Esophagus squamous epithelium (tissue), 5 donors: ENCODE measurements around the gene ALKBH3. TPM values are rescaled to one million over a fixed set of nuclear protein-coding genes. Genes with fewer than 3 reads are reported as not detected.

Source experiments
- DNase-seq: peaks from one replicate; lab custom pipeline; 2025; lab: John Stamatoyannopoulos, UW
- H3K27ac ChIP-seq, 4 donors: fragments of 200-600 bp; sonication (generic); one replicate each; pipeline ENCODE4 v1.5.1; 2016 to 2019; ENCODE audit warnings: mild to moderate bottlenecking in 1 of 4
- H3K27me3 ChIP-seq, 4 donors: fragments of 200-600 bp; sonication (generic); 1 replicate in 3 of 4; 2 replicates in 1 of 4; pipeline versions ENCODE4 v1.5.1 to v1.6.0; 2017 to 2021; ENCODE audit warnings: antibody characterized with exemption in 1 of 4
- H3K36me3 ChIP-seq, 3 donors: fragments of 200-600 bp; sonication (generic); one replicate each; pipeline ENCODE4 v1.5.1; 2016 to 2019
- H3K4me1 ChIP-seq, 3 donors: fragments of 200-600 bp; sonication (generic); one replicate each; pipeline ENCODE4 v1.5.1; 2017 to 2019
- H3K4me3 ChIP-seq, 4 donors: fragments of 200-600 bp; sonication (generic); 1 replicate in 3 of 4; 2 replicates in 1 of 4; pipeline ENCODE4 v1.5.1; 2016 to 2019; ENCODE audit warnings: mild to moderate bottlenecking in 2 of 4, moderate library complexity in 1 of 4
- H3K9me3 ChIP-seq, 3 donors: fragments of 200-600 bp; sonication (generic); one replicate each; pipeline ENCODE4 v1.5.1; 2016 to 2019
- POLR2A ChIP-seq, 4 donors: fragments of 450-650 bp; IDR thresholded peaks; one replicate each; pipeline ENCODE4 v1.6.1; 2017; ENCODE audit warnings: antibody characterized with exemption in 4 of 4, mild to moderate bottlenecking in 4 of 4, moderate library complexity in 3 of 4
- WGBS, 2 donors: methylation state at CpG; one replicate each; pipeline ENCODE4 v1.1.5; 2018; 5-methylcytosine and 5-hydroxymethylcytosine counted together
- intact Hi-C: fragments of 100-400 bp; cut with DNase I; formaldehyde crosslinking; loops from one replicate; pipeline ENCODE4 v1.15.0; 2022
- total RNA-seq, 4 donors: library from RNA; depleted of rRNA; stranded (reverse); fragments of >200 nt; gene quantifications; one replicate each; pipeline ENCODE4 v1.1.0, GENCODE V29; 2016
- TF ChIP-seq, protein P1 (sequence below), 6 experiments: fragments of 450-650 bp in 4 of 6; fragments of 200-600 bp in 2 of 6; sonication (generic) in 2 of 6; IDR thresholded peaks; one replicate each; pipeline ENCODE4 v1.5.1; 2016 to 2019; ENCODE audit warnings: antibody characterized with exemption in 6 of 6, mild to moderate bottlenecking in 4 of 6, moderate library complexity in 4 of 6
- donor health status: DM: yes; HTN: yes; CAD: no.

ALKBH3 gene
- total RNA-seq, 4 donors from 2014 or later = 25.6 to 41.2 (median 30.7) TPM

DNA sequence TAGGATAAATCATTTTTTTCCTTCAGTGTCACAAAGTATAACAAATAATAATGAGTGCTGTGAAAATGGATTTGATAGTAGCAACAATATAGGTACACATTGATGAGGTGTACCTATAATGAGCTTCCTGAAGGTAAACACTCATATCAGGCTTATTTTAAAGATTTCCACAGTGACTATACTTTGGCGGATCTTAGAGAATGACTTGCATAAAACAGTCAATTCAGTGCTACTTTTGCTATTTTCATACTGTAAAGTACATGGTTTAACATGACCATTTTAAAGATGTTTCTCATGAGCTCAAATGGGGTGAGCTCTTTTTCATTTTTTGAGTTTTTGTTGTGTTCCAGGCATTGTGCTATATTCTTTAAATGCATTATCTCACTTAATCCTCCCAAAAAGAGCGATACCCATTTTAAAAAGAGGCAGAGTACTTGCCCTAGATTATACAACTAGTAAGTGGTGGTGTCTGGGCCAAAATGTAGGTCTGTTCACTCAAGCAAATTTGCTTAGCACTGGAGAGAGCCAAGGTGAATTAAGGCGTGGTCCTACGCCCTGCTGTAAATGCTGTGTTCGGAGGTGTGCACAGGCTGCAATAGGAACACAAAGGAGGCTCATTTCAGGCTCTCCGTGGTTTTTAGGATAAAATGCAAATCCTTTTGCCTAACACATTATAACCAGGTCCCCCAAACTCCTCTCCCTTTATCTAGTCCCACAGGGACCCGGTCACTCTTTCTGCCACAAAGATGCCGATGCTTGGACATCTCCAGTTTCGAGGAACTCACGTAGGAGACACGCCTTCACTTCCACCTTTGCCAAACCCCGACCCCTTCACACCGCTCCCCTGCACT lies 617 bp upstream of the ALKBH3 start:
- H3K27me3 ChIP-seq = peaks cover 0 to 46% (median 0%) of the 10 kb centered on the region in 4 donors
- peaks cover 0 to 28% (median 0%) of the 10 kb centered on the region in 3 donors for H3K36me3 ChIP-seq
- TF ChIP-seq POLR2A (IDR thresholded peaks at IDR 0.05) = no peak
- TF ChIP-seq, protein P1, sequence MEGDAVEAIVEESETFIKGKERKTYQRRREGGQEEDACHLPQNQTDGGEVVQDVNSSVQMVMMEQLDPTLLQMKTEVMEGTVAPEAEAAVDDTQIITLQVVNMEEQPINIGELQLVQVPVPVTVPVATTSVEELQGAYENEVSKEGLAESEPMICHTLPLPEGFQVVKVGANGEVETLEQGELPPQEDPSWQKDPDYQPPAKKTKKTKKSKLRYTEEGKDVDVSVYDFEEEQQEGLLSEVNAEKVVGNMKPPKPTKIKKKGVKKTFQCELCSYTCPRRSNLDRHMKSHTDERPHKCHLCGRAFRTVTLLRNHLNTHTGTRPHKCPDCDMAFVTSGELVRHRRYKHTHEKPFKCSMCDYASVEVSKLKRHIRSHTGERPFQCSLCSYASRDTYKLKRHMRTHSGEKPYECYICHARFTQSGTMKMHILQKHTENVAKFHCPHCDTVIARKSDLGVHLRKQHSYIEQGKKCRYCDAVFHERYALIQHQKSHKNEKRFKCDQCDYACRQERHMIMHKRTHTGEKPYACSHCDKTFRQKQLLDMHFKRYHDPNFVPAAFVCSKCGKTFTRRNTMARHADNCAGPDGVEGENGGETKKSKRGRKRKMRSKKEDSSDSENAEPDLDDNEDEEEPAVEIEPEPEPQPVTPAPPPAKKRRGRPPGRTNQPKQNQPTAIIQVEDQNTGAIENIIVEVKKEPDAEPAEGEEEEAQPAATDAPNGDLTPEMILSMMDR (IDR thresholded peaks at IDR 0.05) = no peak
- intact Hi-C loops = no loop called here
- H3K9me3 ChIP-seq = no peaks in the 10 kb centered on the region
- WGBS, 2 donors = 45 to 49% methylated on average over 13 of the region's 13 CpGs
- no peak for DNase-seq
- H3K4me1 ChIP-seq = peaks cover 0 to 24% (median 16%) of the 10 kb centered on the region in 3 donors
- H3K27ac ChIP-seq = peak overlapping the region; percentile 65 to 85 (median 80)
- peak overlapping the region; percentile 72 to 91 (median 88) for H3K4me3 ChIP-seq

DNA sequence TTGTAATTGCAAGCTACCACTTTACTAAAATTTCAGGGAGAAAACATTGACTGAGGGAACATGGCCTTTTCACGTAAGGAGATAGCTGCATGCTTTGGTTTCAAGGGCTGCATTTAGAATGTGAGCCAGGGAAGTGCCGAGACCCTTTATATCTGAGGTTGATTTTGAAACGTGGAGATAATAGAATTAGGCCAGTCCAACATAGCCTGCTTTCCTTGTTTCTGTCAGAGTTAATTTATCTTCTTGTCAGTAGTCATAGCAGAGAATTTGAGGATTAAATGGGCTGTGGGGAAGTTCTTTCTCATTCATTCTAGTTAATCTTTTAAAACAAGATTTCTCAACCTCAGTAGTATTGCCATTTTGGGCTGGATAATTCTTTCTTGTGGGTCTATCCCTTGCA lies 12.2 kb downstream of the ALKBH3 start:
- Histone ChIP-seq H3K9me3 (no peaks in the 10 kb centered on the region), H3K4me3 (no peak overlapping the region), H3K27me3 (no peaks in the 10 kb centered on the region), H3K36me3 (peaks cover 12 to 97% (median 21%) of the 10 kb centered on the region in 3 donors), H3K4me1 (no peaks in the 10 kb centered on the region), H3K27ac (peak overlapping the region in 1 of 4 donors; percentile 3)
- no peak for TF ChIP-seq POLR2A (IDR thresholded peaks at IDR 0.05)
- TF ChIP-seq, protein P1 (IDR thresholded peaks at IDR 0.05) = no peak
- 55 to 65% methylated on average over 3 of the region's 3 CpGs for WGBS, 2 donors
- no peak for DNase-seq
- intact Hi-C loops = loop anchor here (5.0 to 10.0 kb wide), 2 partner anchors 52 to 144 kb away; partner anchors contain the start of gene C11orf96

- Histone ChIP-seq H3K4me3 (no peak overlapping the region), H3K27me3 (no peaks in the 10 kb centered on the region), H3K4me1 (no peaks in the 10 kb centered on the region), H3K36me3 (peaks cover 20 to 100% (median 30%) of the 10 kb centered on the region in 3 donors), H3K27ac (no peak overlapping the region), H3K9me3 (no peaks in the 10 kb centered on the region)
- TF ChIP-seq, protein P1 (IDR thresholded peaks at IDR 0.05) = no peak
- no peak for TF ChIP-seq POLR2A (IDR thresholded peaks at IDR 0.05)
- WGBS, 2 donors = 70 to 79% methylated on average over 2 of the region's 2 CpGs
- intact Hi-C loops = loop anchor here (5.0 to 10.0 kb wide), 2 partner anchors 50 to 143 kb away; partner anchors contain the start of gene C11orf96
- DNase-seq = no peak
Observed at GRCh38 chr11:43894546-43894945, 13.9 kb downstream of the ALKBH3 start.

DNA sequence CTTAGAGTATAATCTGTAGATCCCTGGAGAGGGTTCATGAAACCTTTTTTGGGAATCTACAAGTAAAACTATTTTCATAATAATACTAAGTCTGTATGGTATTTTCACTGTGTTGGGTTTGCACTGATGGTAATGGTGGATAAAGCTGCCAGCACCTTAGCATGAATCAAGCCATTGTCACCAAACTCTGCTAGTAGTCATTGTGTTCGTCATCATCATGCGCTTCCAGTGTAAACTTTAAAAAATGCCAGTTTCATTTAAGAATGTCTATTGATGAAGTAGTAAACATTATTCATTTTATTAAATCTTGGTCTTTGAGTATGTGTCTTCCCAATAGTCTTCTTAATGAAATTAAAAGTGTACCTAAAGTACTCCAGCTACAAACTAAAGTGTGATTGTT lies 15.0 kb downstream of the ALKBH3 start:
- Histone ChIP-seq H3K4me3 (no peak overlapping the region), H3K27me3 (no peaks in the 10 kb centered on the region), H3K27ac (no peak overlapping the region), H3K36me3 (peaks cover 20 to 96% (median 25%) of the 10 kb centered on the region in 3 donors), H3K9me3 (no peaks in the 10 kb centered on the region), H3K4me1 (no peaks in the 10 kb centered on the region)
- intact Hi-C loops = loop anchor here (10.0 kb wide), 1 partner anchor 49 kb away; the partner anchor contains the start of gene C11orf96
- no peak for TF ChIP-seq POLR2A (IDR thresholded peaks at IDR 0.05)
- TF ChIP-seq, protein P1 (IDR thresholded peaks at IDR 0.05) = no peak
- DNase-seq = no peak
- 90 to 93% methylated on average over 2 of the region's 2 CpGs for WGBS, 2 donors

GRCh38 chr11:43898574-43898973 lies 17.9 kb downstream of the ALKBH3 start:
- no peaks in the 10 kb centered on the region for H3K27me3 ChIP-seq
- H3K4me1 ChIP-seq = no peaks in the 10 kb centered on the region
- H3K36me3 ChIP-seq = peaks cover 21 to 96% (median 22%) of the 10 kb centered on the region in 3 donors
- H3K9me3 ChIP-seq = no peaks in the 10 kb centered on the region
- DNase-seq = no peak
- intact Hi-C loops = loop anchor here (10.0 kb wide), 1 partner anchor 46 kb away; the partner anchor contains the start of gene C11orf96
- 92 to 100% methylated on average over 4 to 7 of the region's 7 CpGs for WGBS, 2 donors
- H3K4me3 ChIP-seq = no peak overlapping the region
- no peak overlapping the region for H3K27ac ChIP-seq
- no peak for TF ChIP-seq POLR2A (IDR thresholded peaks at IDR 0.05)
- TF ChIP-seq, protein P1 (IDR thresholded peaks at IDR 0.05) = no peak
